Adipocyte (in vitro differentiated cells): ENCODE data around the gene MROH7.

Experiments used
- DNase-seq: peaks from one replicate; pipeline ENCODE4 v3.0.0-alpha.2; 2015; ENCODE audit warnings: low read depth
- H3K27me3 ChIP-seq: replicated peaks from 2 replicates; pipeline ENCODE4 v1.7.0; 2013; ENCODE audit warnings: mild to moderate bottlenecking, low read length, moderate library complexity; ENCODE audit not compliant: control insufficient read depth, insufficient read depth
- H3K36me3 ChIP-seq: 2 replicates; pipeline ENCODE4 v1.7.0; 2013; ENCODE audit warnings: low read length, mild to moderate bottlenecking, moderate library complexity; ENCODE audit not compliant: control insufficient read depth, insufficient read depth, severe bottlenecking
- H3K4me1 ChIP-seq: 2 replicates; pipeline ENCODE4 v1.7.0; 2013; ENCODE audit warnings: mild to moderate bottlenecking, low read length, moderate library complexity; ENCODE audit not compliant: control insufficient read depth, insufficient read depth
- H3K4me3 ChIP-seq: 2 replicates; pipeline ENCODE4 v1.7.0; 2013; ENCODE audit warnings: mild to moderate bottlenecking, low read length, moderate library complexity
- H3K9ac ChIP-seq: 2 replicates; pipeline ENCODE4 v1.7.0; 2013; ENCODE audit warnings: mild to moderate bottlenecking, low read length, moderate library complexity
- H3K9me3 ChIP-seq: 2 replicates; pipeline ENCODE4 v1.7.0; 2013; ENCODE audit warnings: mild to moderate bottlenecking, low read length, moderate library complexity; ENCODE audit not compliant: control insufficient read depth

Gene MROH7

DNA sequence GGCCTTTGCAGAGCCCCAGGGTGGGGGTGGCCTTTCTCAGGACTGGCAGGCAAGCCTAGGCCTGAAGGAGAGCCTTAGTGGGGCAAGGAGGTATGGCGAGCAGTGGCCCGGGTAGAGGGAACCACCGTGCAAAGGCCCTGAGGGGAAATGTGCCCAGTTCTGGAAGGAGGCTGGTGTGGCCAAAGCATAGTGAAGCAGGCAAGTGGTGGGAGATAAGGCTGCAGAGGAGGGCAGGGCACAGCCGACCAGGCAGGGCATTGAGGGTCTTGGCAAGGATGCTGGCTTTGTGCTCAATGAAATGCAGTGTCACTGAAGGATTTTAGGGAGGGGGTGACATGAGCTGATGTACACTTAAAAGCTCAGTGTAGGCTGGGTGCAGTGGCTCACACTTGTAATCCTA lies 22.8 kb downstream of the MROH7 start:
- Histone ChIP-seq H3K4me1 (no peaks in the 10 kb centered on the region), H3K4me3 (no peak overlapping the region), H3K9ac (no peak overlapping the region), H3K9me3 (peaks cover 15% of the 10 kb centered on the region), H3K27me3 (peaks cover 9% of the 10 kb centered on the region), H3K36me3 (no peaks in the 10 kb centered on the region)
- no peak for DNase-seq

DNA sequence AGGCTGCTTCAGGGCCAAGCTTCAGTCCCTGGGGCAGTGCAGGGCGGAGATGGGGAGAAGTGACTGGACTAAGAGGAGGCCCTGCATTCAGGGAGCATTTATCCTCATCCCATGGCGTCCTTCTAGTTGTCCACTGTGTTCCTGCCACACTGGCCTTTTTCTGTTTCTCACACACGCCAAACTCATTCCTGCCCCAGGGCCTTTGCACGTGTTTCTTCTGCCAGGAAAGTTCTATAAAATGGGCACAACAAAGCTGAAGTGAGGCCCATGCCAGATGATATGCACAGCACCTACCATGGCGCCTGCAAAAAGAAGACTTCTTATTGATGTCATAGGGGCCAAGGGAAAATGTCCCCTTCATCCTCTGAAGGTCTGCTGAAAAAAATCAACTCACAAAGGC lies 24.3 kb downstream of the MROH7 start:
- H3K36me3 ChIP-seq: no peaks in the 10 kb centered on the region
- H3K27me3 ChIP-seq: peaks cover 9% of the 10 kb centered on the region
- no peaks in the 10 kb centered on the region for H3K4me1 ChIP-seq
- H3K4me3 ChIP-seq: no peak overlapping the region
- no peak overlapping the region for H3K9ac ChIP-seq
- no peak for DNase-seq
- H3K9me3 ChIP-seq: peaks cover 8% of the 10 kb centered on the region

DNA sequence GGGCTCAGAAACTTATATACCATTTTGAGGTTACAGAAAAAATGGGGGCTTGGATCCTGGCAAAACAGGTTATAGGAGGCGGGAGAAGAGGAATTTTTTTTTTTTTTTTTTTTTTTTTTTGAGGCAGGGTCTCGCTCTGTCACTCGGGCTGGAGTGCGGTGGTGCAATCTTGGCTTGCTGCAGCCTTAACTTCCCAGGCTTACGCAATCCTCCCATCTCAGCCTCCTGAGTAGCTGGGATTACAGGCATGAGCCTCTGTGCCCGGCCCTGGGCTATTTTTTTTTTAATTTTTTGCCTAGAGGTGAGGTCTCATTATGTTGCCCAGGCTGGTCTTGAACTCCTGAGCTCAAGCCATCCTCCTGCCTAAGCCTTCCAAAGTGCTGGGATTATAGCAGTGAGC lies 24.7 kb downstream of the MROH7 start:
- no peaks in the 10 kb centered on the region for H3K36me3 ChIP-seq
- no peak for DNase-seq
- no peak overlapping the region for H3K9ac ChIP-seq
- no peak overlapping the region for H3K4me3 ChIP-seq
- H3K27me3 ChIP-seq: peaks cover 9% of the 10 kb centered on the region
- H3K9me3 ChIP-seq: peaks cover 8% of the 10 kb centered on the region
- no peaks in the 10 kb centered on the region for H3K4me1 ChIP-seq

DNA sequence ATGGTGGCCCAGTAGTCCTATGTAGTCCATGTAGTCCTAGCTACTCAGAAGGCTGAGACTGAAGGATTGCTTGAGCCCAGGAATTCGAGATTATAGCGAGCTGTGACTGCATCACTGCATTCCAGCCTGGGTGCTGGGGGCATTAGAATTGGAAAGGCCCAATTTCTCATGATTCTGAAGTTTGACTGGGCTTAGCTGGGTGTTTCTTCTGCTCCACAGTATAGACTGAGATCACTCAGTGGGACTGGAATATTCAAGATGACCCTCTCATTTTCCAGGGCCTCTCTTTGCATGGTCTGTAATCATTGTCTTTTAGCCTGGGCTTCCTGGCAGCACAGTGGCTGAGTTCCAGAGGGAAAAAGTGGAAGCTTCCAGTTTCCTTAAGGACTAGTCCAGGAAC lies 26.2 kb downstream of the MROH7 start:
- Histone ChIP-seq H3K9ac (no peak overlapping the region), H3K9me3 (peaks cover 8% of the 10 kb centered on the region), H3K4me3 (no peak overlapping the region), H3K27me3 (peaks cover 9% of the 10 kb centered on the region), H3K4me1 (no peaks in the 10 kb centered on the region), H3K36me3 (no peaks in the 10 kb centered on the region)
- no peak for DNase-seq

DNA sequence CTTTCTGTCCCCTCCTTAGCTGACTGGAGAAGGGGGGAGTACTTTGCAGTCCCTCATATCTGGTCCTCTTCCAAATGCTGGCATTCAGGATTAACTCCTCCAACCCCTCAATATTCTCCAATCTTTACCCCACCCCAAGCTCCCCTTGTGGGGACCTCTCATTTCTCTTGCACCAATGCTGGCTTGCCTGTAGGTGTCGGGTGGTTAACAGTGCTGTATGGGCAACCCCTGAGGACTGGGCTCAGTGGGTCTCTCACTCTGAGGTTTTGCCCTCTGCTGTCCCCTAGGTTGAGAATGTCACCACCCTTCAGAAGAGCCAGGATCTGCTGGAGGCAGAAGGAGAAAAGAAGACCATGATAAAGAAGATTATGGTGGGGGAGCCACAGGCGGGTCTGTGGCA lies 27.0 kb downstream of the MROH7 start:
- H3K9ac ChIP-seq: no peak overlapping the region
- DNase-seq: no peak
- no peaks in the 10 kb centered on the region for H3K4me1 ChIP-seq
- peaks cover 8% of the 10 kb centered on the region for H3K9me3 ChIP-seq
- no peak overlapping the region for H3K4me3 ChIP-seq
- peaks cover 10% of the 10 kb centered on the region for H3K27me3 ChIP-seq
- no peaks in the 10 kb centered on the region for H3K36me3 ChIP-seq

DNA sequence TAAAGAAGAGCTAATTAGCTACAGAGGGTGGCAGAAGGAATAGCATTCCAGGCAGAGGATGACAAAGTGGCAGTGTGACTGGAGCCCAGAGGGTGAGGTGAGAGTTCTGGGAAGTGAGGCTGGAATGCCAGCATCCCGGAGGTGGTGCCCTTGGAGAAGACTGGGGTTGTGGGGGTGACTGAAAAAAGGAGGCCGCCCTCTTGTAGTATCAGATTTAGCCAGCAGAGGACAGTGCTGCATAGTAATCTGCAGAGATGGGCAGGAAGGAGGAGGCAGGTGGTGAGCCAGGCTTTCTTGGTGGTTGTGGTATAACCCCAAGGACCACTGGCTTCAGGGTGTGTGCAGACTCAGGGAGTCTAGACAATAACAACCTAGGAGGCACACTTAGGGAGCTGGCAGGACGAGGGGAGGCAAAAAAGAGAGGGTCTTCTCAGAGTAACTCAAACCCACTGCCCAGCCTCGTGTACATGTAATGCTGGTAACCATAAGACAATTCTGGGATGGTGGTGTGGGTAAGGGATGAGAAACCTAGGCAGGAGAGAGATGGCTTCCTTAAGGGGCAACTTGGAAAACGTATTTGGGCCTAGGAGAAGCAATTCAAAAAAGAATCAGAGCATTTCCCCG lies 30.5 kb downstream of the MROH7 start:
- Histone ChIP-seq H3K36me3 (no peaks in the 10 kb centered on the region), H3K27me3 (peaks cover 21% of the 10 kb centered on the region), H3K9me3 (peaks cover 8% of the 10 kb centered on the region), H3K4me3 (no peak overlapping the region), H3K9ac (no peak overlapping the region), H3K4me1 (no peaks in the 10 kb centered on the region)
- peak; percentile 65 for DNase-seq

DNA sequence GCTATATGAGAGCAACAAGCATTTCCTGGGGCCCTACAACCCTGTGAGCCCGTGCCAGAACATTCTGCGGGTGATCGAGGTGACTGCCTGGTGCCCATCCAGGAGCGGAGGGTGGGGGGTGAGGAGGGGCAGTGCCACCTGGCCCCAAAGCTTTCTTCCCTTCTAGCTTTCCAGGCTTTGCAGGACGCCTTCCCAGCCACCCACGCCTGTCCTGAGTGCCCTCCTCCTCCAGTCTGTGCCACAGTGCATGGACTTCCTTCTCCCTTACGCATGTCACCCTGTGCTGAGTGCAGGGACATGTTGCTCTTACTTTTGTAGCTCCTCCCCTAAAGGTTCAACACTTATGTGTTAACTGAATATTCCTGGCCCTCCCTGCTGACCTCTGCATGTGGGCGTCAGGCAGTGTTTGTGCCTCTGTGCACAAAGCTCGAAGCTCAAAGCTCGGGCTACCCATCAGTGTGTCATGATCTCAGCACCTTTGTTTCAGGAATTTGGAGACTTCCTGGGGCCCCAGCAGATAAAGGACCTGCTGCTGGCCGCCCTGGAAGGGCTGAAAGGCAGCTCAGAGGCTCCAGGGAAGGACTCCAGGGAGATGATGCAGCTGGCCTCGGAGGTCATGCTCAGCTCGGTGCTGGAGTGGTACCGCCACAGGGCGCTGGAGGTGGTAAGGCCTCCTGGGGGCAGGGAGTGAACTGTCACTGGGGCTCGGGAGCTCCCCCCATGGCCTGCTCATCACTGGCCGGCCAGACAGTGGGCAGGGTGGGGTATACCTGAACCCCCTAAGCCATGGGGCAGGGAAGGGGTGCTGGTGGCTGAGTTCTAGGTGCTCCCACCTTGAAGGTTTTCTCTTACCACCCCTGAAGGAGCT lies 37.4 kb downstream of the MROH7 start:
- Histone ChIP-seq H3K27me3 (peaks cover 55% of the 10 kb centered on the region), H3K4me3 (no peak overlapping the region), H3K4me1 (no peaks in the 10 kb centered on the region), H3K9ac (no peak overlapping the region), H3K9me3 (no peaks in the 10 kb centered on the region), H3K36me3 (no peaks in the 10 kb centered on the region)
- DNase-seq: no peak

DNA sequence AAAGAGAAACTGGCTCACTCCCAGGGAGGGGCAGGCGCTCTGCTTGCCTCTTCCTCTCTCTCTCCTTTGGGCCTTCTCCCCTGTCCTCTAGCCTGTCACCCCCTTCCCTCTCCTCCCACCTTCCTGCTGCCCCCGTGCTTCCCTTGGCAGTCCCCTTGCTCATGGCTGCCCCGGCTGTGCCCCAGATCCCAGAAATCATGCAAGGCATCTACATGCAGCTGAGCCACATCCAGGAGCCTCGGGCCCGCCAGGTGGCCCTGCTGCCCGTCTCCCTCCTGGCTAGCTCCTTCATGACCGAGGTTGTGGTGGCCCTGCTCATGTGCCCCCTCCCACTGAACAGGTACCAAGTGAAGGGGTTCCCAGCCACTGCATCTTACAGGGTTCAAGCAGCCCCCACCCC lies 38.1 kb downstream of the MROH7 start:
- no peak overlapping the region for H3K9ac ChIP-seq
- H3K9me3 ChIP-seq: no peaks in the 10 kb centered on the region
- no peak for DNase-seq
- H3K36me3 ChIP-seq: no peaks in the 10 kb centered on the region
- H3K4me3 ChIP-seq: no peak overlapping the region
- no peaks in the 10 kb centered on the region for H3K4me1 ChIP-seq
- peaks cover 55% of the 10 kb centered on the region for H3K27me3 ChIP-seq

DNA sequence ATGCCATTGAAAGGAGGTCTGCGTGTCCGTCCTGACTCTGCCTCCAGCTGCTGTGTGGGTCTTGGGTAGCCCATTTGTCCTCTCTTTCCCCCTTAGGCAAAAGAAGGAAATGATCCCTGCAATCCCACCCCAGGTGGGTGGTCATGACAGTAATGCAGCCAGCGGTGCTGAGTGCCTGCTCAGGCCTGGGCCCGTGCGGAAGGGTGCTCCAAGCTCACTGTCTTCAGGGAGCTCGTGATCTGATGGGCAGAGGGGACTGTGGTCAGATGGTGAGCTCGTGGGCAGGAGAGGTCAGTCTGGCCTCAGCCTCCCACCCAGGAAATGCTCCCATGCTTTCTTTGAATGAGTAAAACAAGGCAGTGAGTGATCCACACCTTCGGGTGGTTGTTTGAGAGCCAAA lies 38.8 kb downstream of the MROH7 start:
- Histone ChIP-seq H3K27me3 (peaks cover 56% of the 10 kb centered on the region), H3K9ac (no peak overlapping the region), H3K4me3 (no peak overlapping the region), H3K9me3 (no peaks in the 10 kb centered on the region), H3K36me3 (no peaks in the 10 kb centered on the region), H3K4me1 (no peaks in the 10 kb centered on the region)
- no peak for DNase-seq

DNA sequence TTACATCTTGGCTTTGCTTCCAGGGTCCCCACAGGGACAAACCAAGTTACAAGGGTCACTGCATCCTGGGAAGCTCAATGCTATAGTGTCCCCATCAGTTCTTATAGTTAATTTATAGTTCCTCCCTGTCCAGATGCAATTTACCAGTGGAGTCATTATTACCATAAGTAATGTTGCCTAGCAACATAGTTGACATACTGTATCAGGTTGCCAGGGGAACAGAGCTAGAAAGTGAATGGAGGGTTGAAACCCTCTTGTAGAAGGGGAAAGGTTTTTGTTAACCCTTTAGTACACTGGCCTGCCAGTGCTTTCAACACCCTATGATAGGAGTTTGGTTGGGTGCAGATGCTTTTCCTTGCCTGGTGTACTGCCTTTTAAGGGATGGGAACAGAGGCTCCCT lies 39.8 kb downstream of the MROH7 start:
- peak; percentile 15 for DNase-seq
- Histone ChIP-seq H3K27me3 (peaks cover 56% of the 10 kb centered on the region), H3K4me1 (no peaks in the 10 kb centered on the region), H3K9me3 (no peaks in the 10 kb centered on the region), H3K9ac (no peak overlapping the region), H3K36me3 (no peaks in the 10 kb centered on the region), H3K4me3 (no peak overlapping the region)

DNA sequence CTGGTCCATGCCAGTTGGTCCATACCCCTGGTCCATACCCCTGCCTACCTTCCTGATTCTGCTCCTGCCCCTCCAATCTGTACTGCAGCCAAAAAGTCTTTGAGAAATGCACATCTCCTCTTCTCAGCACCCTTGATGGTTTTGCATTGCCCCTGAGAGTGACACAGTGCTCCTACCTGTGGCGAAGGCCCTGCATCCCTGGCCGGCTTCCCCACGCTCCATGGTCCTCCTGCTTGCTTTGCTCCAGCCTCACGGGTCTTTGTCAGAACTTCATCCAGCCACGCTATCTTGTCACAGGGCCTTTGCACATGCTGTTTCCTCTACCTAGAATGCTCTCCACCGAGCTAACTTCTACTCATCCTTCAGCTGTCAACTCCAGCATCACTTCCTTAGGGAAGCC lies 41.9 kb downstream of the MROH7 start:
- no peak overlapping the region for H3K4me3 ChIP-seq
- H3K27me3 ChIP-seq: peaks cover 48% of the 10 kb centered on the region
- no peak for DNase-seq
- no peak overlapping the region for H3K9ac ChIP-seq
- H3K4me1 ChIP-seq: no peaks in the 10 kb centered on the region
- H3K9me3 ChIP-seq: no peaks in the 10 kb centered on the region
- H3K36me3 ChIP-seq: no peaks in the 10 kb centered on the region
